GM19193 (cell line): ENCODE data around the gene RAB11FIP4.

ENCODE experiments used
- POLR2A ChIP-seq: IDR thresholded peaks from 4 replicates; pipeline ENCODE4 v1.6.1; 2011; ENCODE audit not compliant: insufficient read depth, insufficient read length; ENCODE audit errors: extremely low read depth

Gene RAB11FIP4

GRCh38 chr17:31415004-31415454, 23.6 kb downstream of the RAB11FIP4 start:
- TF ChIP-seq POLR2A: no peak

GRCh38 chr17:31415640-31416502, 24.4 kb downstream of the RAB11FIP4 start:
- no peak for TF ChIP-seq POLR2A

- no peak for TF ChIP-seq POLR2A
Observed at GRCh38 chr17:31416503-31416923, 25.0 kb downstream of the RAB11FIP4 start.

- TF ChIP-seq POLR2A: no peak
Observed at GRCh38 chr17:31417051-31417792, 25.7 kb downstream of the RAB11FIP4 start.

- no peak for TF ChIP-seq POLR2A
Observed at GRCh38 chr17:31418773-31419350, 27.4 kb downstream of the RAB11FIP4 start.

GRCh38 chr17:31422443-31422842, 31.0 kb downstream of the RAB11FIP4 start:
- no peak for TF ChIP-seq POLR2A

- TF ChIP-seq POLR2A: no peak
Observed at GRCh38 chr17:31424944-31425281, 33.4 kb downstream of the RAB11FIP4 start.

GRCh38 chr17:31425282-31426040, 34.0 kb downstream of the RAB11FIP4 start:
- no peak for TF ChIP-seq POLR2A

- no peak for TF ChIP-seq POLR2A
Observed at GRCh38 chr17:31427684-31428083, 36.2 kb downstream of the RAB11FIP4 start.

GRCh38 chr17:31428111-31428510, 36.6 kb downstream of the RAB11FIP4 start:
- no peak for TF ChIP-seq POLR2A

- no peak for TF ChIP-seq POLR2A
Observed at GRCh38 chr17:31428512-31428911, 37.0 kb downstream of the RAB11FIP4 start.

GRCh38 chr17:31431098-31431851, 39.8 kb downstream of the RAB11FIP4 start:
- TF ChIP-seq POLR2A: no peak

GRCh38 chr17:31431852-31432658, 40.6 kb downstream of the RAB11FIP4 start:
- TF ChIP-seq POLR2A: no peak

GRCh38 chr17:31433091-31433790, 41.8 kb downstream of the RAB11FIP4 start:
- TF ChIP-seq POLR2A: no peak
